NCI-H2029 treated with DMSO at 0.1 percent for 48 hours (cell line): ENCODE measurements around the gene QPCTL.
"Not testable (repeated sequence)": the region's sequence is repeated elsewhere in the genome, so short reads cannot be mapped to it uniquely, and the experiment has no call there.

ENCODE experiments used
- DNase-seq: peaks from one replicate; lab custom pipeline; 2025; lab: John Stamatoyannopoulos, UW

QPCTL gene

DNA sequence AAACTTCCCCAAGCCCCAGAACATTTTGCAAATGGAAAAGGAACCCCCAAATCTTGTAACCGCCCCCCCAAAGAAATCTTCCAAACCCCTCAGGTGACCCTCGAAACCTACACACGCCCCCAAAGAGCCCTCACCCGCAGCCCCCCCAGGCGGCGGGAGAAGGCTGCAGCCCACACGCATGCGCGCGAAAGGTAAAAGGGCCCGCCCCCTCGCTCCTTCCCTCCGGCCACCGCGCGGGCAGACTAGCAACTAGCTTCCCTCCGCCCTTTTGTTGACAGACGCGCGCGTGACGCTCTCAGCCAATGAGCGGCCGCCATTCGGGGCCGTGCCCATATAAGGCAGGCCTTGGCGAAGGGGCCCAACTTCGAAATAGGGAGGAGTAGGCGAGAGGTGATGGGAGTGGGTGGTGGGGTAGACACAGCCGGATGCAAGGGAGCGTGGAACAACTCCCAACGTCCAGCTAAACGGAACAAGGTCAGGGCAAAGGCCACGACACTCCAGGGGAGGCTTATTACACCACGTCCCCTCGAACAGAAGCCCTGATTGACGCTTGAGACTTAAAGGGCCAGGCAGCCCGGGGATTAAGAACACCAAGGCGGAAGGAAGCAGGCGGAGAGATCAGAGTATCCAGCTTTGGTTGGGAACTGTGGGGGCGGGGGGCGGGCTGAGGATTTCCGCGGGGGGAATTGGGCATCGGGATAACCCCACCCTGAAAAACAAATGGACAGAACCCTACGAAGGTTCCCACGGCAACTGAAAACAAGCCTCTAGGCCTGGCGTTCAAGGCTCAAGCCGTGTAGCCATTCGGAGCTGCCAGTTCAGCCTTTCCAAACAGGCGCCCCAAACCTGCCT lies 24.9 kb downstream of the QPCTL start:
- DNase-seq = peak; percentile 99

- DNase-seq = no peak
These were observed 25.7 kb downstream of the QPCTL start for GRCh38 chr19:45717983-45718650.

- DNase-seq = not testable (repeated sequence)
These were observed 27.6 kb downstream of the QPCTL start for GRCh38 chr19:45720065-45720464.

- DNase-seq = not testable (repeated sequence)
These were observed 36.2 kb downstream of the QPCTL start for GRCh38 chr19:45728683-45729082.

GRCh38 chr19:45729800-45730290 lies 37.4 kb downstream of the QPCTL start:
- DNase-seq = no peak

GRCh38 chr19:45730368-45731288 lies 38.2 kb downstream of the QPCTL start, which contains the start of gene FBXO46:
FBXO46 (minus strand) TSS chr19:45730896; CDS start chr19:45713495, 17,401 bp downstream.
- peak; percentile 94 for DNase-seq

- DNase-seq = no peak
These were observed 40.8 kb downstream of the QPCTL start, which contains the start of gene MEIOSIN for GRCh38 chr19:45733160-45733810. MEIOSIN (plus strand) TSS chr19:45733439; CDS start chr19:45735377, 1,938 bp downstream.

DNA sequence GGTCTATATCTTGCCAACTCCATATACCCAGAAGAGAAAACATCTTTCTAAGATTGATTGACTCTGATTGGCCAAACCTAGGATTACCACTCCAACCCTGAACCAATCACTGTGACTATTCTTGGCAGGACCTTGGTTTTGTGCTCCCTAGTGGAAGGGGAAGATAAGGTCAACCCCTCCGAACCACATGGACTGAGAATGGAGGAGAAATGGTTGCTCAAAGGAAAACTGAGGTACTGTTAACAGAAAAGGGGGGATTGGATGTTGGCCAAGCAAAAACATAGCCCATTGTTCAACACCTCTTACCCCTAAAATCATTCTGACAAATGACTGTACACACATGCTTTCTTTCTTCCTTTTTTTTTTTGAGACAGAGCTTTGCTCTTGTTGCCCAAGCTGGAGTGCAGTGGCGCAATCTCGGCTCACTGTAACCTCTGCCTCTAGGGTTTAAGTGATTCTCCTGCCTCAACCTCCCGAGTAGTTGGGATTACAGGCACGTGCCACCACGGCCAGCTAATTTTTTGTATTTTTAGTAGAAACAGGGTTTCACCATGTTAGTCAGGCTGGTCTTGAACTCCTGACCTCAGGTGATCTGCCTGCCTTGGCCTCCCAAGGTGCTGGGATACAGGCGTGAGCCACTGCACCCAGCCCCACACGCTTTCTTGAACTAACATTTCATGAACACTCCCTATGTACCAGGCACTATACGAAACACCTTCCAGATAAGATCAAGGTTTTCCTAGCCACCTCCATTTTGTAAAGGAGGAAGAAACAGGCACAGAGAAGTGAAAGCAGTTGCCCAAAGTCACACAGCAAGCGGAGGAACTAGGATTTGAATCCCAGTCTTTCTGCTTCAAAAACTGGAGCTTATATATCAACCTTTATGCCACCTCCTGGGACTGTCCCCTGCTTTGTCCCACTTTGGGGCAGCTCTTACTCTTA lies 47.3 kb downstream of the QPCTL start:
- no peak for DNase-seq

GRCh38 chr19:45742969-45743368 lies 50.5 kb downstream of the QPCTL start:
- DNase-seq = no peak

- DNase-seq = no peak
These were observed 53.1 kb downstream of the QPCTL start for GRCh38 chr19:45745606-45746005.

DNA sequence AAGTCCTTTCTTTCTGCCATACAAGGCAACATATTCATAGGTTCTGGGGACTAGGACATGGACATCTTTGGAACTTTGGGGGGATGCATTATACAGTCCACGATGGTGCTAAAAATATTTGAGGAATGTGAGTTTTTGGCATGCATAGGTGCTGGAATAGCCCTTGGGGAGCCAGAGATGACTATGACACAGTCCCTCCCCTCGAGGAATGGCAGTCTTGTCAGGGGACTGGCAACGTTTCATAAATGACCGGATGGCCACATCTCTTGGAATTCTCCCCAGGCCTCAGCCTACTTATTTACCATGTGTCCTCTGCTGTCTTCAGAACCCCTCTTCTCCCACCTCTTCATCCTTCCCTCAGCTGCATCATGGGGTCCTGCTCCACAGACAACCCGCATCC lies 54.4 kb downstream of the QPCTL start:
- no peak for DNase-seq

DNA sequence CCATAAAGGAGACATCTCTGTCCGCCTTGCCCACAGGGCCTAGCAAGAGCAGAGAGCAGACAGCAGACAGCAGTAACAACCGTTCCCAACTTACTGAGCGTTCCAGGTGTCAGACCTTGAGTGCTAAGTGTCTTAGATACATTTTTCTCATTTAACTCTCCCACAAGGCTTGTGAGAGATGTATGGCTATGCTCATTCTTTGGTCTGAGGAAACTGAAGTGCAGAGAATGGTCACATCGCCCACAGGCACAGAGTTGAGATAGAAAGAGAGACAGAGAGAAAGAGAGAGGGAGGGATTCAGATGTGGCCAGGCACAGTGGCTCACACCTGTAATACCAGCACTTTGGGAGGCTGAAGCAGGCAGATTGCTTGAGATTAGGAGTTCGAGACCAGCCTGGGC lies 55.0 kb downstream of the QPCTL start:
- no peak for DNase-seq

GRCh38 chr19:45751483-45751882 lies 59.0 kb downstream of the QPCTL start:
- not testable (repeated sequence) for DNase-seq

GRCh38 chr19:45752639-45753038 lies 60.2 kb downstream of the QPCTL start:
- no peak for DNase-seq

GRCh38 chr19:45753548-45753947 lies 61.1 kb downstream of the QPCTL start:
- DNase-seq = no peak
